Hepatocyte (in vitro differentiated cells): ENCODE measurements around the gene MYO3B. TPM values are rescaled to one million over a fixed set of nuclear protein-coding genes. Genes with fewer than 3 reads are reported as not detected.

ENCODE experiments used
- DNase-seq: peaks from one replicate; pipeline ENCODE4 v3.0.0-alpha.2; 2016; ENCODE audit warnings: low spot score
- H2AFZ ChIP-seq: fragments of 200-600 bp; sonication (generic); 2 replicates; pipeline ENCODE4 v1.6.0; 2016; ENCODE audit warnings: antibody characterized with exemption, mild to moderate bottlenecking
- H3K27ac ChIP-seq: fragments of 200-600 bp; sonication (generic); 2 replicates; pipeline ENCODE4 v1.5.1; 2016; ENCODE audit warnings: mild to moderate bottlenecking
- H3K27me3 ChIP-seq: fragments of 200-600 bp; sonication (generic); 2 replicates; pipeline ENCODE4 v1.6.1; 2016
- H3K36me3 ChIP-seq: fragments of 200-600 bp; sonication (generic); replicated peaks from 2 replicates; pipeline ENCODE4 v1.5.1; 2016; ENCODE audit warnings: low read depth; ENCODE audit not compliant: insufficient read depth
- H3K4me1 ChIP-seq: fragments of 200-600 bp; sonication (generic); 2 replicates; pipeline ENCODE4 v1.5.1; 2016; ENCODE audit warnings: mild to moderate bottlenecking, moderate library complexity; ENCODE audit not compliant: insufficient read depth
- H3K4me2 ChIP-seq: fragments of 200-600 bp; sonication (generic); 2 replicates; pipeline ENCODE4 v1.6.0; 2016
- H3K4me3 ChIP-seq: fragments of 200-600 bp; sonication (generic); 2 replicates; pipeline ENCODE4 v1.5.1; 2016; ENCODE audit warnings: mild to moderate bottlenecking
- H3K79me2 ChIP-seq: fragments of 200-600 bp; sonication (generic); 2 replicates; pipeline ENCODE4 v1.6.0; 2017; ENCODE audit warnings: mild to moderate bottlenecking
- H3K9me2 ChIP-seq: fragments of 200-600 bp; sonication (generic); replicated peaks from 2 replicates; pipeline ENCODE4 v1.6.0; 2017; ENCODE audit warnings: mild to moderate bottlenecking; ENCODE audit not compliant: insufficient read depth
- H3K9me3 ChIP-seq: fragments of 200-600 bp; sonication (generic); 2 replicates; pipeline ENCODE4 v1.5.1; 2016; ENCODE audit warnings: low read depth, mild to moderate bottlenecking
- H4K20me1 ChIP-seq: fragments of 200-600 bp; sonication (generic); 2 replicates; pipeline ENCODE4 v1.6.0; 2016; ENCODE audit warnings: mild to moderate bottlenecking; ENCODE audit not compliant: insufficient read depth, poor library complexity, severe bottlenecking
- EZH2 ChIP-seq: fragments of 200-600 bp; sonication (generic); IDR thresholded peaks from 2 replicates; pipeline ENCODE4 v1.6.1; 2016; ENCODE audit warnings: antibody characterized with exemption, mild to moderate bottlenecking, borderline replicate concordance
- EZH2phosphoT487 ChIP-seq: fragments of 200-600 bp; sonication (generic); IDR thresholded peaks from one replicate; pipeline ENCODE4 v1.6.1; 2018; ENCODE audit warnings: antibody characterized with exemption, mild to moderate bottlenecking, low read depth, moderate library complexity; ENCODE audit not compliant: unreplicated experiment, severe bottlenecking
- WGBS: methylation state at CpG from one replicate; pipeline ENCODE4 v1.1.6; 2016; ENCODE audit warnings: low lambda C conversion rate; ENCODE audit errors: missing lambda C conversion rate; 5-methylcytosine and 5-hydroxymethylcytosine counted together
- polyA plus RNA-seq: library from polyadenylated mRNA; unstranded; fragments of >200 nt; fragmentation: Nextera tagmentation; extraction: Ambion mirVana; gene quantifications from 2 replicates; pipeline ENCODE4 v1.2.1, GENCODE V29; 2016
- total RNA-seq: library from RNA; depleted of rRNA; stranded (reverse); fragments of >200 nt; gene quantifications from 2 replicates; pipeline ENCODE4 v1.2.3, GENCODE V29; 2014
- TF ChIP-seq, protein P1 (sequence below): fragments of 200-600 bp; sonication (generic); IDR thresholded peaks from 2 replicates; pipeline ENCODE4 v1.5.1; 2016; ENCODE audit warnings: antibody characterized with exemption, mild to moderate bottlenecking; ENCODE audit not compliant: poor library complexity

Gene MYO3B
- total and polyA plus RNA-seq, 2 experiments from 2014 or later = 0.63 to 1.1 TPM

GRCh38 chr2:170235860-170236679 lies 58.1 kb downstream of the MYO3B start:
- peaks cover 9% of the 10 kb centered on the region for H3K27me3 ChIP-seq
- TF ChIP-seq EZH2phosphoT487 (no peak), EZH2 (no peak)
- TF ChIP-seq, protein P1, sequence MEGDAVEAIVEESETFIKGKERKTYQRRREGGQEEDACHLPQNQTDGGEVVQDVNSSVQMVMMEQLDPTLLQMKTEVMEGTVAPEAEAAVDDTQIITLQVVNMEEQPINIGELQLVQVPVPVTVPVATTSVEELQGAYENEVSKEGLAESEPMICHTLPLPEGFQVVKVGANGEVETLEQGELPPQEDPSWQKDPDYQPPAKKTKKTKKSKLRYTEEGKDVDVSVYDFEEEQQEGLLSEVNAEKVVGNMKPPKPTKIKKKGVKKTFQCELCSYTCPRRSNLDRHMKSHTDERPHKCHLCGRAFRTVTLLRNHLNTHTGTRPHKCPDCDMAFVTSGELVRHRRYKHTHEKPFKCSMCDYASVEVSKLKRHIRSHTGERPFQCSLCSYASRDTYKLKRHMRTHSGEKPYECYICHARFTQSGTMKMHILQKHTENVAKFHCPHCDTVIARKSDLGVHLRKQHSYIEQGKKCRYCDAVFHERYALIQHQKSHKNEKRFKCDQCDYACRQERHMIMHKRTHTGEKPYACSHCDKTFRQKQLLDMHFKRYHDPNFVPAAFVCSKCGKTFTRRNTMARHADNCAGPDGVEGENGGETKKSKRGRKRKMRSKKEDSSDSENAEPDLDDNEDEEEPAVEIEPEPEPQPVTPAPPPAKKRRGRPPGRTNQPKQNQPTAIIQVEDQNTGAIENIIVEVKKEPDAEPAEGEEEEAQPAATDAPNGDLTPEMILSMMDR = peak; percentile 78
- no peak overlapping the region for H3K27ac ChIP-seq
- H3K36me3 ChIP-seq = no peaks in the 10 kb centered on the region
- H3K9me2 ChIP-seq = no peaks in the 10 kb centered on the region
- WGBS = 50% methylated on average over 12 of the region's 12 CpGs
- no peaks in the 10 kb centered on the region for H3K4me1 ChIP-seq
- DNase-seq = peak; percentile 76
- H3K79me2 ChIP-seq = no peaks in the 10 kb centered on the region
- H3K9me3 ChIP-seq = no peaks in the 10 kb centered on the region
- H3K4me3 ChIP-seq = no peak overlapping the region
- no peak overlapping the region for H2AFZ ChIP-seq
- H3K4me2 ChIP-seq = no peak overlapping the region
- H4K20me1 ChIP-seq = no peaks in the 10 kb centered on the region

- Histone ChIP-seq H3K27me3 (peaks cover 12% of the 10 kb centered on the region), H3K79me2 (no peaks in the 10 kb centered on the region), H4K20me1 (no peaks in the 10 kb centered on the region), H3K9me2 (no peaks in the 10 kb centered on the region), H3K36me3 (no peaks in the 10 kb centered on the region), H2AFZ (no peak overlapping the region), H3K4me2 (no peak overlapping the region), H3K27ac (no peak overlapping the region), H3K4me3 (no peak overlapping the region), H3K9me3 (no peaks in the 10 kb centered on the region), H3K4me1 (no peaks in the 10 kb centered on the region)
- no peak for DNase-seq
- TF ChIP-seq, protein P1 = no peak
- TF ChIP-seq EZH2phosphoT487 (no peak), EZH2 (no peak)
- WGBS = 77% methylated on average over 2 of the region's 2 CpGs
Measured at GRCh38 chr2:170236680-170237047, 58.7 kb downstream of the MYO3B start.

- 67% methylated on average over 4 of the region's 4 CpGs for WGBS
- H3K36me3 ChIP-seq = no peaks in the 10 kb centered on the region
Measured at GRCh38 chr2:170237572-170238120, 59.7 kb downstream of the MYO3B start.

More at GRCh38 chr2:170237572-170238120, 59.7 kb downstream of the MYO3B start:
- H3K4me2 ChIP-seq = no peak overlapping the region
- no peak overlapping the region for H3K4me3 ChIP-seq
- DNase-seq = no peak
- H3K79me2 ChIP-seq = no peaks in the 10 kb centered on the region
- H4K20me1 ChIP-seq = no peaks in the 10 kb centered on the region
- H3K4me1 ChIP-seq = no peaks in the 10 kb centered on the region
- peaks cover 14% of the 10 kb centered on the region for H3K27me3 ChIP-seq
- H3K9me2 ChIP-seq = no peaks in the 10 kb centered on the region
- no peak overlapping the region for H2AFZ ChIP-seq
- TF ChIP-seq EZH2phosphoT487 (no peak), EZH2 (no peak)
- TF ChIP-seq, protein P1 = no peak
- no peak overlapping the region for H3K27ac ChIP-seq
- no peaks in the 10 kb centered on the region for H3K9me3 ChIP-seq
